GM12878 (cell line): Measurements from ENCODE around the gene M1AP. TPM values are rescaled to one million over a fixed set of nuclear protein-coding genes. Genes with fewer than 3 reads are reported as not detected.

Source experiments
- ATAC-seq: fragments of 200-7000 bp; cut with Tn5 transposase; 3 replicates; pipeline ENCODE4 v1.9.1; 2020; ENCODE audit warnings: mild to moderate bottlenecking, moderate library complexity
- BruUV-seq: library from RNA; stranded (reverse); fragments of 400-500 nt; replicated peaks from 2 replicates; lab custom pipeline; 2021; lab: Mats Ljungman, UMichigan
- CTCF ChIA-PET: fragments of 300-600 bp; sonication (Branson Sonifier 250); formaldehyde crosslinking; extraction: SDS; loops from one replicate; lab custom pipeline; 2021; ENCODE audit warnings: inconsistent platforms; lab: Yijun Ruan, JAX
- POLR2A ChIA-PET: fragments of 350-600 bp; formaldehyde crosslinking; extraction: SDS; loops from one replicate; lab custom pipeline; 2021; ENCODE audit warnings: inconsistent platforms; lab: Charles Lee
- RAD21 ChIA-PET: fragments of 300-600 bp; sonication (Branson Sonifier 250); formaldehyde crosslinking; loops from one replicate; lab custom pipeline; 2023; ENCODE audit warnings: antibody characterized with exemption; ENCODE audit not compliant: unreplicated experiment; lab: Charles Lee
- SMC1A ChIA-PET: fragments of 300-600 bp; sonication (Branson Sonifier 250); formaldehyde crosslinking; loops from one replicate; lab custom pipeline; 2023; ENCODE audit not compliant: unreplicated experiment, uncharacterized antibody; lab: Charles Lee
- DNase-seq: peaks from one replicate; pipeline ENCODE4 v3.0.0-alpha.2; 2011; ENCODE audit warnings: low read depth, low spot score
- FAIRE-seq: peaks from 3 replicates; lab custom pipeline; 2011; peaks lifted over from hg19 to GRCh38; lab: Jason Lieb, UNC
- H2AFZ ChIP-seq: 2 replicates; pipeline ENCODE4 v1.6.0; 2011; ENCODE audit warnings: low read depth, low read length, control low read depth; ENCODE audit not compliant: control insufficient read depth
- H3K27ac ChIP-seq: 2 replicates; pipeline ENCODE4 v1.5.1; 2011; ENCODE audit warnings: control low read depth; ENCODE audit not compliant: control insufficient read depth, insufficient read depth
- H3K27me3 ChIP-seq, 2 experiments: replicated peaks in 1 of 2; 2 replicates each; pipeline versions ENCODE4 v1.6.0 to v1.6.1; 2011; ENCODE audit warnings: low read length in 1 of 2; ENCODE audit not compliant: control insufficient read depth in 2 of 2, insufficient read depth in 2 of 2
- H3K36me3 ChIP-seq, 2 experiments: 2 replicates each; pipeline ENCODE4 v1.5.1; 2011; ENCODE audit warnings: low read length in 1 of 2; ENCODE audit not compliant: control insufficient read depth in 2 of 2, insufficient read depth in 2 of 2
- H3K4me1 ChIP-seq: 2 replicates; pipeline ENCODE4 v1.6.1; 2011; ENCODE audit warnings: mild to moderate bottlenecking, low read length, moderate library complexity, mixed read lengths; ENCODE audit not compliant: control insufficient read depth, insufficient read depth
- H3K4me2 ChIP-seq: 2 replicates; pipeline ENCODE4 v1.6.0; 2011; ENCODE audit warnings: control low read depth; ENCODE audit not compliant: control insufficient read depth, insufficient read depth
- H3K4me3 ChIP-seq: fragments of 200-600 bp; sonication (generic); 2 replicates; pipeline ENCODE4 v1.5.1; 2016
- H3K79me2 ChIP-seq: 2 replicates; pipeline ENCODE4 v1.6.0; 2011; ENCODE audit warnings: low read length; ENCODE audit not compliant: control insufficient read depth, insufficient read depth
- H3K9ac ChIP-seq: 2 replicates; pipeline ENCODE4 v1.8.0; 2011; ENCODE audit warnings: low read length, control low read depth, mixed read lengths; ENCODE audit not compliant: control insufficient read depth, insufficient read depth
- H3K9me3 ChIP-seq: replicated peaks from 3 replicates; pipeline ENCODE4 v1.5.1; 2011; ENCODE audit warnings: mild to moderate bottlenecking, low read length; ENCODE audit not compliant: control insufficient read depth, insufficient read depth
- H4K20me1 ChIP-seq: 2 replicates; pipeline ENCODE4 v1.6.0; 2011; ENCODE audit not compliant: control insufficient read depth, insufficient read depth
- BACH1 ChIP-seq: fragments of 450-650 bp; IDR thresholded peaks from 2 replicates; pipeline ENCODE4 v1.6.1; 2017; ENCODE audit warnings: mild to moderate bottlenecking, borderline replicate concordance
- CBX3 ChIP-seq: fragments of 200-600 bp; sonication (generic); IDR thresholded peaks from 2 replicates; pipeline ENCODE4 v1.6.1; 2016; ENCODE audit warnings: low read depth, borderline replicate concordance
- CHD1 ChIP-seq: IDR thresholded peaks from 2 replicates; pipeline ENCODE4 v1.6.1; 2012; ENCODE audit warnings: low read depth, low read length, improper control_type of control experiment
- CREM ChIP-seq: IDR thresholded peaks from 2 replicates; pipeline ENCODE4 v1.6.1; 2014; ENCODE audit warnings: antibody characterized with exemption, low read depth
- DPF2 ChIP-seq: fragments of 450-650 bp; IDR thresholded peaks from 2 replicates; pipeline ENCODE4 v1.6.1; 2017; ENCODE audit warnings: mild to moderate bottlenecking
- FOXM1 ChIP-seq: IDR thresholded peaks from 2 replicates; pipeline ENCODE4 v1.6.1; 2012; ENCODE audit warnings: low read depth, mild to moderate bottlenecking, inconsistent platforms, low read length, moderate library complexity
- PML ChIP-seq: IDR thresholded peaks from 2 replicates; pipeline ENCODE4 v1.6.1; 2012; ENCODE audit warnings: low read length, inconsistent platforms
- RELB ChIP-seq: fragments of 450-650 bp; IDR thresholded peaks from 2 replicates; pipeline ENCODE4 v1.6.1; 2017; ENCODE audit warnings: low read depth, mild to moderate bottlenecking, moderate library complexity
- ZBTB4 ChIP-seq: fragments of 450-650 bp; formaldehyde crosslinking; IDR thresholded peaks from 2 replicates; pipeline ENCODE4 v1.4.0; 2022; ENCODE audit warnings: mild to moderate bottlenecking, moderate library complexity
- WGBS: methylation state at CpG from one replicate; pipeline ENCODE4 v1.1.6; 2016; ENCODE audit warnings: low lambda C conversion rate; ENCODE audit not compliant: insufficient replicate concordance, insufficient coverage; ENCODE audit errors: missing lambda C conversion rate; 5-methylcytosine and 5-hydroxymethylcytosine counted together
- in situ Hi-C: fragments of 300-500 bp; cut with MboI; formaldehyde crosslinking; loops from 9 replicates; pipeline ENCODE4 v1.14.3; 2018; ENCODE audit warnings: mixed read lengths
- intact Hi-C: fragments of 100-400 bp; cut with micrococcal nuclease; formaldehyde crosslinking; loops from one replicate; pipeline ENCODE4 v1.14.2; 2022; ENCODE audit not compliant: unreplicated experiment
- polyA plus RNA-seq, 11 experiments: library from polyadenylated mRNA; depleted of rRNA in 4 of 11; unstranded in 6 of 11; stranded (reverse) in 5 of 11; fragments of >200 nt; fragmentation: Nextera tagmentation in 4 of 11; fragmentation: Illumina TruSeq in 1 of 11; extraction: Ambion mirVana in 4 of 11; extraction: Trizol in 1 of 11; gene quantifications; 1 replicate in 1 of 11; 2 replicates in 10 of 11; pipeline versions ENCODE4 v1.2.1 to v1.2.3, GENCODE V29; 2011 to 2016; ENCODE audit warnings: inconsistent platforms in 2 of 11, missing spikeins in 2 of 11, low read depth in 1 of 11
- total RNA-seq, 4 experiments: library from RNA; depleted of rRNA in 3 of 4; stranded (reverse); fragments of >200 nt in 3 of 4; fragmentation: Illumina TruSeq in 1 of 4; extraction: Trizol in 1 of 4; gene quantifications; 2 replicates each; pipeline versions ENCODE4 v1.2.1 to v1.2.3, GENCODE V29; 2013 to 2021

Gene M1AP
- total and polyA plus RNA-seq, 10 of the 15 experiments (the other 5 are each of a cell fraction or from before 2014, with no cell fraction given): 0.04 to 0.32 (median 0.16) TPM; not detected in 4

GRCh38 chr2:74628538-74629105, 19.5 kb downstream of the M1AP start (continued):
- no peak for TF ChIP-seq BACH1
- no peak for TF ChIP-seq RELB
- TF ChIP-seq DPF2: no peak

- intact Hi-C loops (no loop called here), in situ Hi-C loops (no loop called here)
- ATAC-seq: peak; percentile 32; the same call in 1 of the 3 replicates
- H4K20me1 ChIP-seq: no peaks in the 10 kb centered on the region
- H3K4me1 ChIP-seq: no peaks in the 10 kb centered on the region
- no peaks in the 10 kb centered on the region for H3K36me3 ChIP-seq
- POLR2A ChIA-PET: no interaction called here
- no peaks in the 10 kb centered on the region for H3K9me3 ChIP-seq
- H3K79me2 ChIP-seq: no peaks in the 10 kb centered on the region
- no peak for TF ChIP-seq CHD1
- TF ChIP-seq CREM: no peak
- TF ChIP-seq CBX3: no peak
- no peak for TF ChIP-seq PML
- TF ChIP-seq FOXM1: no peak
- no peak for TF ChIP-seq ZBTB4
- peak overlapping the region; percentile 39; the same call in 1 of the 2 replicates for H2AFZ ChIP-seq
- H3K4me2 ChIP-seq: no peak overlapping the region
- no peak for FAIRE-seq
- no peak overlapping the region for H3K27ac ChIP-seq
- DNase-seq: no peak
- CTCF ChIA-PET: interaction anchor here (0.8 to 1.2 kb wide), 3 partner anchors 37 to 143 kb away, joined by 3 read pairs; partner anchors contain the start of genes CCDC142 and TTC31
- BruUV-seq: no TSS peak
- RAD21 ChIA-PET: interaction anchor here (1.3 kb wide), 1 partner anchor 41 kb away, joined by 4 read pairs; no protein-coding TSS in a partner anchor
- H3K4me3 ChIP-seq: no peak overlapping the region
- no peak overlapping the region for H3K9ac ChIP-seq
- 42% methylated on average over 5 of the region's 5 CpGs for WGBS
- SMC1A ChIA-PET: interaction anchor here (0.6 to 1.8 kb wide), 6 partner anchors 11 to 759 kb away, joined by 3 read pairs; partner anchors contain the start of genes CCDC142 and TTC31
- H3K27me3 ChIP-seq: no peaks in the 10 kb centered on the region
These were observed 22.3 kb downstream of the M1AP start for GRCh38 chr2:74625658-74626425.
